WTC11 (cell line): ENCODE data around the gene OSR1. TPM values are rescaled to one million over a fixed set of nuclear protein-coding genes. Genes with fewer than 3 reads are reported as not detected.

Experiments
- ATAC-seq: fragments of 200-7000 bp; cut with Tn5 transposase; 2 replicates; pipeline ENCODE4 v1.10.0; 2021; ENCODE audit warnings: mild to moderate bottlenecking, moderate library complexity
- CTCF ChIA-PET: fragments of 300-600 bp; sonication (Branson Sonifier 250); formaldehyde crosslinking; loops from one replicate; lab custom pipeline; 2021; ENCODE audit warnings: antibody characterized with exemption; lab: Charles Lee
- POLR2A ChIA-PET: fragments of 350-600 bp; sonication (Branson Sonifier 250); formaldehyde crosslinking; loops from one replicate; lab custom pipeline; 2021; ENCODE audit warnings: antibody characterized with exemption; lab: Charles Lee
- DNase-seq: peaks from one replicate; pipeline ENCODE4 v3.0.0; 2021; ENCODE audit warnings: low spot score
- H3K27ac Mint-ChIP-seq: 2 replicates; pipeline ENCODE4 v1.8.0; 2021; ENCODE audit warnings: mixed read lengths
- H3K27me3 Mint-ChIP-seq: 2 replicates; pipeline ENCODE4 v1.8.0; 2021; ENCODE audit warnings: low read depth, mild to moderate bottlenecking, moderate library complexity, mixed read lengths
- H3K36me3 Mint-ChIP-seq: 2 replicates; pipeline ENCODE4 v1.8.0; 2021; ENCODE audit warnings: mixed read lengths
- H3K4me1 Mint-ChIP-seq: 2 replicates; pipeline ENCODE4 v1.8.0; 2022; ENCODE audit warnings: mixed read lengths
- H3K4me3 Mint-ChIP-seq: 2 replicates; pipeline ENCODE4 v1.8.0; 2021; ENCODE audit warnings: mild to moderate bottlenecking, moderate library complexity, mixed read lengths
- H3K9me3 Mint-ChIP-seq: 2 replicates; pipeline ENCODE4 v1.8.0; 2021; ENCODE audit warnings: mixed read lengths
- ESRRA ChIP-seq: sonication (generic); formaldehyde crosslinking; IDR thresholded peaks from 2 replicates; pipeline ENCODE4 v1.8.1; 2022; ENCODE audit warnings: mild to moderate bottlenecking, missing genetic modification reagents, borderline replicate concordance
- FOXP1 ChIP-seq: sonication (generic); formaldehyde crosslinking; IDR thresholded peaks from 2 replicates; pipeline ENCODE4 v1.8.0; 2022; ENCODE audit warnings: missing genetic modification reagents, mild to moderate bottlenecking, moderate library complexity, borderline replicate concordance
- FOXP4 ChIP-seq: sonication (generic); formaldehyde crosslinking; IDR thresholded peaks from 2 replicates; pipeline ENCODE4 v1.8.0; 2022; ENCODE audit warnings: mild to moderate bottlenecking, missing genetic modification reagents
- GABPB1 ChIP-seq: sonication (generic); formaldehyde crosslinking; IDR thresholded peaks from 2 replicates; pipeline ENCODE4 v1.8.1; 2023; ENCODE audit warnings: mild to moderate bottlenecking, missing genetic modification reagents
- IRF2 ChIP-seq: sonication (generic); formaldehyde crosslinking; IDR thresholded peaks from 2 replicates; pipeline ENCODE4 v1.8.0; 2022; ENCODE audit warnings: low read depth, missing genetic modification reagents, borderline replicate concordance
- MXD4 ChIP-seq: fragments of 250-450 bp; sonication (Bioruptor Pico); IDR thresholded peaks from 2 replicates; pipeline ENCODE4 v1.8.0; 2021; ENCODE audit warnings: mild to moderate bottlenecking, moderate library complexity, borderline replicate concordance
- NFYB ChIP-seq: sonication (generic); formaldehyde crosslinking; conservative IDR thresholded peaks from 2 replicates; pipeline ENCODE4 v1.8.0; 2022; ENCODE audit warnings: low read depth, missing genetic modification reagents
- OVOL2 ChIP-seq: fragments of 250-450 bp; sonication (Bioruptor Pico); IDR thresholded peaks from 2 replicates; pipeline ENCODE4 v1.9.0; 2021; ENCODE audit warnings: mild to moderate bottlenecking, borderline replicate concordance
- SOX15 ChIP-seq: fragments of 250-450 bp; sonication (Bioruptor Pico); IDR thresholded peaks from 2 replicates; pipeline ENCODE4 v1.9.0; 2021; ENCODE audit warnings: mild to moderate bottlenecking
- SP1 ChIP-seq: sonication (generic); formaldehyde crosslinking; conservative IDR thresholded peaks from 2 replicates; pipeline ENCODE4 v1.8.1; 2022; ENCODE audit warnings: missing genetic modification reagents
- ZMAT4 ChIP-seq: fragments of 250-450 bp; sonication (Bioruptor Pico); IDR thresholded peaks from 2 replicates; pipeline ENCODE4 v1.9.0; 2021; ENCODE audit warnings: mild to moderate bottlenecking
- ZNF232 ChIP-seq: sonication (generic); formaldehyde crosslinking; IDR thresholded peaks from 2 replicates; pipeline ENCODE4 v1.8.0; 2022; ENCODE audit warnings: mild to moderate bottlenecking, missing genetic modification reagents
- total RNA-seq: library from RNA; stranded (reverse); gene quantifications from 3 replicates; pipeline ENCODE4 v1.2.3, GENCODE V29; 2021
- TF ChIP-seq, protein P1 (sequence below): sonication (generic); formaldehyde crosslinking; IDR thresholded peaks from 2 replicates; pipeline ENCODE4 v1.8.0; 2023; ENCODE audit warnings: missing genetic modification reagents
- TF ChIP-seq, protein P2 (sequence below): sonication (generic); formaldehyde crosslinking; IDR thresholded peaks from 2 replicates; pipeline ENCODE4 v1.8.1; 2022; ENCODE audit warnings: low read depth, missing genetic modification reagents, borderline replicate concordance
- TF ChIP-seq, protein P3 (sequence below): sonication (generic); formaldehyde crosslinking; IDR thresholded peaks from 2 replicates; pipeline ENCODE4 v1.8.1; 2022; ENCODE audit warnings: missing genetic modification reagents, borderline replicate concordance
- TF ChIP-seq, protein P4 (sequence below): sonication (generic); formaldehyde crosslinking; IDR thresholded peaks from 2 replicates; pipeline ENCODE4 v1.8.1; 2022; ENCODE audit warnings: low read depth, mild to moderate bottlenecking, moderate library complexity, missing genetic modification reagents, borderline replicate concordance
- TF ChIP-seq, protein P5 (sequence below): sonication (generic); formaldehyde crosslinking; conservative IDR thresholded peaks from 2 replicates; pipeline ENCODE4 v1.8.1; 2022; ENCODE audit warnings: mild to moderate bottlenecking, missing genetic modification reagents

The OSR1 gene
- total RNA-seq, 1 experiment from 2014 or later = 0.22 TPM

- TF ChIP-seq FOXP4 (CRISPR knock-in tag) = no peak
- no peak for TF ChIP-seq NFYB (CRISPR knock-in tag)
- TF ChIP-seq MXD4 (CRISPR knock-in tag) = no peak
- TF ChIP-seq, protein P1, sequence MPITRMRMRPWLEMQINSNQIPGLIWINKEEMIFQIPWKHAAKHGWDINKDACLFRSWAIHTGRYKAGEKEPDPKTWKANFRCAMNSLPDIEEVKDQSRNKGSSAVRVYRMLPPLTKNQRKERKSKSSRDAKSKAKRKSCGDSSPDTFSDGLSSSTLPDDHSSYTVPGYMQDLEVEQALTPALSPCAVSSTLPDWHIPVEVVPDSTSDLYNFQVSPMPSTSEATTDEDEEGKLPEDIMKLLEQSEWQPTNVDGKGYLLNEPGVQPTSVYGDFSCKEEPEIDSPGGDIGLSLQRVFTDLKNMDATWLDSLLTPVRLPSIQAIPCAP (CRISPR knock-in tag) = no peak
These were observed 21.2 kb downstream of the OSR1 start (continued) for GRCh38 chr2:19337202-19337601.

GRCh38 chr2:19336781-19337180 is 21.6 kb downstream of the OSR1 start:
- Mint-ChIP-seq H3K4me3 (no peak overlapping the region), H3K4me1 (no peaks in the 10 kb centered on the region), H3K27ac (no peak overlapping the region), H3K27me3 (no peaks in the 10 kb centered on the region), H3K9me3 (peaks cover 9% of the 10 kb centered on the region), H3K36me3 (no peaks in the 10 kb centered on the region)
- DNase-seq (no peak), ATAC-seq (no peak)
- no peak for TF ChIP-seq SOX15 (CRISPR knock-in tag)
- no peak for TF ChIP-seq ZMAT4
- no peak for TF ChIP-seq IRF2 (CRISPR knock-in tag)
- no peak for TF ChIP-seq SP1 (CRISPR knock-in tag)
- no peak for TF ChIP-seq ESRRA (CRISPR knock-in tag)
- TF ChIP-seq, protein P2, sequence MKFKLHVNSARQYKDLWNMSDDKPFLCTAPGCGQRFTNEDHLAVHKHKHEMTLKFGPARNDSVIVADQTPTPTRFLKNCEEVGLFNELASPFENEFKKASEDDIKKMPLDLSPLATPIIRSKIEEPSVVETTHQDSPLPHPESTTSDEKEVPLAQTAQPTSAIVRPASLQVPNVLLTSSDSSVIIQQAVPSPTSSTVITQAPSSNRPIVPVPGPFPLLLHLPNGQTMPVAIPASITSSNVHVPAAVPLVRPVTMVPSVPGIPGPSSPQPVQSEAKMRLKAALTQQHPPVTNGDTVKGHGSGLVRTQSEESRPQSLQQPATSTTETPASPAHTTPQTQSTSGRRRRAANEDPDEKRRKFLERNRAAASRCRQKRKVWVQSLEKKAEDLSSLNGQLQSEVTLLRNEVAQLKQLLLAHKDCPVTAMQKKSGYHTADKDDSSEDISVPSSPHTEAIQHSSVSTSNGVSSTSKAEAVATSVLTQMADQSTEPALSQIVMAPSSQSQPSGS = no peak
- TF ChIP-seq, protein P3, sequence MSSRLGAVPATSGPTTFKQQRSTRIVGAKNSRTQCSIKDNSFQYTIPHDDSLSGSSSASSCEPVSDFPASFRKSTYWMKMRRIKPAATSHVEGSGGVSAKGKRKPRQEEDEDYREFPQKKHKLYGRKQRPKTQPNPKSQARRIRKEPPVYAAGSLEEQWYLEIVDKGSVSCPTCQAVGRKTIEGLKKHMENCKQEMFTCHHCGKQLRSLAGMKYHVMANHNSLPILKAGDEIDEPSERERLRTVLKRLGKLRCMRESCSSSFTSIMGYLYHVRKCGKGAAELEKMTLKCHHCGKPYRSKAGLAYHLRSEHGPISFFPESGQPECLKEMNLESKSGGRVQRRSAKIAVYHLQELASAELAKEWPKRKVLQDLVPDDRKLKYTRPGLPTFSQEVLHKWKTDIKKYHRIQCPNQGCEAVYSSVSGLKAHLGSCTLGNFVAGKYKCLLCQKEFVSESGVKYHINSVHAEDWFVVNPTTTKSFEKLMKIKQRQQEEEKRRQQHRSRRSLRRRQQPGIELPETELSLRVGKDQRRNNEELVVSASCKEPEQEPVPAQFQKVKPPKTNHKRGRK (CRISPR knock-in tag) = no peak
- no peak for TF ChIP-seq GABPB1
- no peak for TF ChIP-seq MXD4 (CRISPR knock-in tag)
- TF ChIP-seq, protein P4, sequence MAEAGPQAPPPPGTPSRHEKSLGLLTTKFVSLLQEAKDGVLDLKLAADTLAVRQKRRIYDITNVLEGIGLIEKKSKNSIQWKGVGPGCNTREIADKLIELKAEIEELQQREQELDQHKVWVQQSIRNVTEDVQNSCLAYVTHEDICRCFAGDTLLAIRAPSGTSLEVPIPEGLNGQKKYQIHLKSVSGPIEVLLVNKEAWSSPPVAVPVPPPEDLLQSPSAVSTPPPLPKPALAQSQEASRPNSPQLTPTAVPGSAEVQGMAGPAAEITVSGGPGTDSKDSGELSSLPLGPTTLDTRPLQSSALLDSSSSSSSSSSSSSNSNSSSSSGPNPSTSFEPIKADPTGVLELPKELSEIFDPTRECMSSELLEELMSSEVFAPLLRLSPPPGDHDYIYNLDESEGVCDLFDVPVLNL (CRISPR knock-in tag) = no peak
- TF ChIP-seq FOXP4 (CRISPR knock-in tag) = no peak
- no peak for TF ChIP-seq FOXP1 (CRISPR knock-in tag)
- TF ChIP-seq ZNF232 (CRISPR knock-in tag) = no peak
- TF ChIP-seq, protein P5, sequence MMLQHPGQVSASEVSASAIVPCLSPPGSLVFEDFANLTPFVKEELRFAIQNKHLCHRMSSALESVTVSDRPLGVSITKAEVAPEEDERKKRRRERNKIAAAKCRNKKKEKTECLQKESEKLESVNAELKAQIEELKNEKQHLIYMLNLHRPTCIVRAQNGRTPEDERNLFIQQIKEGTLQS = no peak
- no peak for TF ChIP-seq OVOL2 (CRISPR knock-in tag)
- ChIA-PET POLR2A (no interaction called here), CTCF (interaction anchor here (0.5 to 0.9 kb wide), 3 partner anchors 11 to 30 kb away, joined by 3 read pairs; no protein-coding TSS in a partner anchor)
